GM19328 (cell line): ENCODE data around the gene RBM44.

Experiments
- ATAC-seq: cut with Tn5 transposase; IDR thresholded peaks from one replicate; pipeline ENCODE4 v1.9.1; 2021; ENCODE audit warnings: mild to moderate bottlenecking, moderate library complexity; ENCODE audit not compliant: unreplicated experiment

Gene RBM44

DNA sequence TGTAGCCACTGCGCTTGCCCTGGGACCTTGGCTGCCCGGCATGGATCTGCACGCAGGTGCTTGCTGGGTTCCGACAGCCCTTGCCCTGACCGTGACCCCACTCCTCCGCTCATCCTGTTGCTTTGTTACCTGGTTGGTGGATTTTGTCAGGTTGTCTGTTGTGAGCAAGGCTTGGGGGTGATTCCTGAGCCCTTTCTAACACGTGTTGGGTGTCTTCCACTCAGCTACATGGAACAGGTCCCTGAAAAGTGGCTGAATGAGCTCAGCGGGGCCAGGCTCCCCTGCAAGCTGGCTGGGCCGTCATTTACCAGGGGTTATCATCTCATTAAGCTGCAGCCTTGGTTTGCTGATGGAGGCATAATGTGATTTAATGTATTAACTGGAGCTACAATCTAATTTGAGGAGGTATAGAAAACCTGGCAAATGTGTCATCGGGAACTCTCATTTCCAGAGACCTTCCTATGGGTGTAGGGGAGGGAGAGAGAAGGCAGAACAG lies 85.4 kb downstream of the RBM44 start:
- ATAC-seq: no peak

DNA sequence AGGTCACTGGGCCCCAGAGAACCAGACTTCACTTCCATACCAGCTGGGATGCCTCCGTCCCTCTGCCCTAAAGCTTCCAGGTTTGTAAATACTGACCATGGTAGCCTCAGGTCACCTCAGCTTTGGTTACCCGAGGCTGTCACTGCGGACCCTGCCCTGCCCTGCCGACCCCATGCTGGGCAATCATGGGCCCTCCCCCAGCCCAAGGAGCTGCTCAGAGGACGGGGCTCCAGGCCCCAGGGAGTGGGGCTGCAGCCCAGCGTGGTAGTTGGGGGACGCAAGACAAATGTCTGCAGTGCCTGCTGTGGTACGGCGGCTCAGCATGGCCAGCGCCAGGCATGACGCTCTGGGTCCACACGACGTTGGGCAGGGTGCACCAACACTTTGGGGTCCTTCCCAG lies 86.1 kb downstream of the RBM44 start:
- ATAC-seq: no peak

DNA sequence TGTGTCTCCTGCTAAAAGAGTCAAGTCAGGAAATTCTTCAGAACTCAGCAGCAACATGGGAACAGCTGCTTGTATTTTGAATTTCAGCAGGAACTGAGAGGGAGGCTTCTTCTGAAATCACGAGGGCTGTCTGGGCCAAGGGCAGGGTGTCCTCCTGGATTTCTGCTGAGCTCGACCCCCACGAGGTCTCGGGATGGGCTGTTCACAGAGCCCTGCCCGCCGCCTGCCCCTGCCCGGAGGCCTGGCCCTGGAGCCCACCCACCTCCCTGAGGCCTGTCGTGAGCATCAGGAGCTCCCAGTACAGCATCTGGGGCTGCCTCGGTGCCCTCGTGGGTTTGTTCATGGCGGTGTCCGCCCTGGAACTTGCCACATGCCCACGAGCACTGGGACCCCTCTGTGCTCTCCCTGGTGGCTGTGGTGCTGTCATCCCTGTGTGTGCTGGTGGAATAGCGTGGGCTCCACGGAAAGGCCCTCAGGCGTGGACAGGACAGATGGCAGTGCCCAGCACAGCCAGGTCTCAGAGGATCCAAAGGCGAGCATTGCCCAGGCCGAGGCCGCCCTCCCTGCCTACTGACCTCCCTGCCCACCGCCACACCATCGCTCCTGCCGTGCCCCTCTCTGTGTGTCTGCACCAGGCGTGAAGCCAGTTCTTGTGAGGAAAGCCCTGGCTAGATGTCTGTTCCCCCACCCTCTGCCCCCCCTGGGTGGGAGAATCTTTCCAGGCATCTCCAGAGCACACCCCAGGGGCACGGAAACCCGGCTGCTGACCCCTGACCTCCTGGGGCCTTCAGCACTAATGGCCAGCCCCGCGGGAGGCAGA lies 86.7 kb downstream of the RBM44 start:
- no peak for ATAC-seq

DNA sequence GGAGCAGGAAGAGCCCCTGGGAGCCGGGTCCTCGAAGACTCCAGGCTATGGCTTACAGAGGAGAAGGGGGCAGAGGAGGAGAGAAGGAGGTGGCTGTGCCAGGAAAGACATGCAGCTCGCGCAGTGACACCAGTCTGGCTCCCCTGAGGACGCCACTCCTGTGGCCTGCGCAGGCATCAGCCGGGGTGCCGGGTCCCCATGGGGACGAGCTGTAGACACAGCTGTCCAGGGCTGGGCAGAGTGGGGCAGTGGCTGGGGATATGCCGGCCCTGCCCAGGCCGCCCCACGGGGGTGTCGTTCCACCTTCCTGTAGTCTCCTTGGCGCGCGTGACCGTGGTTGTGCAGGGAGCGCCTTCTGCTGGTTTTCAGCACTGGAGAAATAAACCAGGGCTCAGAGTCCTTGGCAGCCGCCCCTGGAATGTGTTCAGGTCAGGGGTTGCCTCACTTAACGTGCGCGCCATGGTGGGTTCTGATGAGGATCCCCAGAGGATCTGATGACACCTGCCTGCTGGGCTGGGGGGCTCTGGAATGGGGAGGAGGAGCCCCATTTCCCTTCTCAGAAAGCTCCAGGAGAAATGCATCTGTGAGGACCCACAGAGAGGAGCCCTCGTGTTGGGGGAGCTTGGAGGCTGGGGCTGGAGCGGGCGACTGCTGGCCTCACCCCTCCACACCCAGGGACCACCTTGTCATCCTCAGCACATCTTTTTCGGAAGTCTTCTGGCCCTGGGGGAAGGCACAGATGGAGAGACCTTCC lies 87.5 kb downstream of the RBM44 start:
- ATAC-seq: no peak

DNA sequence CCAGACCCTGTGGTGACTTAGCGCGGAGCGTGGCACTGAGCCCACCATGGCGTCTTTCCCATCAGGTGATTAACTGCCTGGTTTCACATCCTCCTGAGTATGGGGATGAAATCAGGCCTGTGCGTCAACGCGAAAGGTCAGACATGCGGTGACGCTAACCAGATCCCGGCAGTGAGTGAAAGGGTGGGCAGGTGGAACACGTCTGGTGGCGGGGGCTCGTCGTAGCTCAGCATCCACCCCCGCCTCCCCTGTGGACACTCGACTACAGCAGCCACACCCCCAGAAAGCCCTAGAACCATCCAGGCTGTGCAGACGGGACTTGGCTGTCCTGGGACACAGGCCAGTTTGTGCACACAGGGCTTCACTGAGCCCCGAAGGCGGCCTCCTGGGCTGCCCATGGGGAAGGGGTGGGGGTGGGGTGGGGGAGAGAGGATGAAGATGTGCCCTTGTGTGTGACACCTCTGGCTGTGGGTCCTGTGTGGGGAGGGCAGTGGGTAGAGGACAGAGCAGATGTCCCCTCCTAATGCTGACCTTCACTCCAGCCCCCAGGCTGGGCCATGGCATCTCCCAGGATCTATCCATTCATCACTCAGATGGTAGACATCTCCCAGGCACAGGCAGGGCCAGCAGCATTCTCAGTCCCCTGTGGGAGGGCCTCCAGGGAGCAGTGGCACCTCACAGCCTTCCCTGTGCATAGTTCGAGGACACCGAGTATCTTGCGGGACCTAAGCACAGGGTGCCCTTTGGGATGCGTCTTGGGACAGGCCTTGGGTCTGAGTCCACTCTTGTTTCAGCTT lies 88.3 kb downstream of the RBM44 start:
- ATAC-seq: no peak

DNA sequence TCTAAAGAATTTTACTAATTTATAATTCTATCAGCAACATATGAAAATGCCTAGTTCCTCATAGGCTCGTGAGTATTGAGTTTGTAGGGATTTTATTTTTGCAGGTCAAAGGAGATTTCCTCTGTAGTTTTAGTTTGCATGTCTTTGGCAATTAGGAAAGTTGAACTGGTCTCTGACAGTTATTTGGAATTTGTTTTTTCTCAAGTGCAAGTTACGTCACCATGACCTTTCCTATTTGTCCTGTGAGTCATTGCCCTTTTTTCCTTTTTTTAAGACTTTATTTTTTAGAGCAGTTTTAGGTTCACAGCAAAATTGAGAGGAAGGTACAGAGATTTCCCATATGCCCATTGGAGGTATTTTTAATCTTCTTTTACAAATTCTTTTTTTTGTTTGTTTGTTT lies 89.8 kb downstream of the RBM44 start:
- ATAC-seq: no peak

DNA sequence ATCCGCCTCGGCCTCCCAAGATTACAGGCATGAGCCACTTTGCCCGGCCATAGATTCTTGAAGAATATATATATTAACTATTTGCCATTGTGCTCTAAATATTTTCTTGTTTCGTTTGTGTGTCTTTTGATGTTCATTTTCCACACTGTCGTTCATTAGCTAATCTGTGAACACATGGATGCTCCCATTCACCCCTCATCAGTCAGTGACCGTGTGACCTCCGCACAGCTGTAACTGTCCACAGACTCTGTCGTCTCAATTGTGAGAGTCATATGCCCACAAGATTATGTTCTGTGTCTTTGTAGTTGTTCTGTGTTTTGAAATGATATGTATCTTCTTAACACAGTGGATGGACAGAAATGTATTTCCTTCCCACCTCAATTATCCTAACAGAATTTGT lies 90.4 kb downstream of the RBM44 start:
- no peak for ATAC-seq

DNA sequence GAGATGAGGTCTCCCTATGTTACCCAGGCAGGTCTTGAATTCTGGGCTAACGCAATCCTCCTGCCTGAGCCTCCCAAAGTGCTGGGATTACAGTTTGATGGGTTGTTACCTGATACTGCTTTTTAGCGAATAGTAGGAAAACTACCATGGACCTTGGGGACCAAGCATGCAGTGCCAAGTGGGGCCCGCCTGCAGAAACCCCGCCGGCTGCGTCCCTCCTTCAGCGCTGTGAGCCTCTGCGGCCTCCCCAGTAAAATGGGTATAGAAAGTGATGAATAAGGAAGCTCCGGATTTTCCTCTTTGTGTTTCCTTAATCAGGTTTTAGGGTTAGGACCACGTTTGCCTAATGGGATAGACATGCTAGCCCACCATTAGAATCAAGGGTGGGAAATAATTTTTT lies 91.2 kb downstream of the RBM44 start:
- no peak for ATAC-seq
